ENCODE measurements around the gene C2orf92.
"Not testable (repeated sequence)": the region's sequence is repeated elsewhere in the genome, so short reads cannot be mapped to it uniquely, and the experiment has no call there.

C2orf92 gene

GRCh38 chr2:97660044-97660774 lies 9.3 kb upstream of the C2orf92 start:
- DNase-seq = no peak

- DNase-seq = no peak
These were observed 8.6 kb upstream of the C2orf92 start for GRCh38 chr2:97660775-97661389.

GRCh38 chr2:97661927-97662326 lies 7.6 kb upstream of the C2orf92 start:
- no peak for DNase-seq

DNA sequence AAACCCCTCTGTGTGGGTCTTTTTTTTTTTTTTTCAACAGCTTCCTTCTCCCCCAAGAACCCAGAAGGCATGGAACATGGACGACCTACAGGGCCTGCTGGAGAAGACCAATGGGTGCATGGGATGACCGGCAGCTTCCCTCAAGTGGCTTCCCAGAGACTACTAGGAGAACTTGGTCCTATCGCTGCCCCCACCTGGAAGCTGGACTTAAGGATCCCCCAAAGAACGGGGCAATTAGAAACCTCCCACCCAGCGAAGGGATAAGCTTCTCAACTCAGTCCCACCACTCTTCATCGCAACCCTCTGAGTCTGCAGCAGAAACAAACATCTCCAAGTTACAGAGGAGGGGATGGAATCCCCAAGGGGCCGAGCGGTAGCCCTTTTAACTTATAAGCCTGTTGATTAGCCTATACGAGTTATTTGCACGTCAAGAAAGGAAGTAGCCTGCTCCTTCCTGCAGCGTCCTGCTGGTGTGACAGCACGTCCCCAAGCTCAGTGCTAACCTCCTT lies 7.1 kb upstream of the C2orf92 start:
- DNase-seq = no peak

DNA sequence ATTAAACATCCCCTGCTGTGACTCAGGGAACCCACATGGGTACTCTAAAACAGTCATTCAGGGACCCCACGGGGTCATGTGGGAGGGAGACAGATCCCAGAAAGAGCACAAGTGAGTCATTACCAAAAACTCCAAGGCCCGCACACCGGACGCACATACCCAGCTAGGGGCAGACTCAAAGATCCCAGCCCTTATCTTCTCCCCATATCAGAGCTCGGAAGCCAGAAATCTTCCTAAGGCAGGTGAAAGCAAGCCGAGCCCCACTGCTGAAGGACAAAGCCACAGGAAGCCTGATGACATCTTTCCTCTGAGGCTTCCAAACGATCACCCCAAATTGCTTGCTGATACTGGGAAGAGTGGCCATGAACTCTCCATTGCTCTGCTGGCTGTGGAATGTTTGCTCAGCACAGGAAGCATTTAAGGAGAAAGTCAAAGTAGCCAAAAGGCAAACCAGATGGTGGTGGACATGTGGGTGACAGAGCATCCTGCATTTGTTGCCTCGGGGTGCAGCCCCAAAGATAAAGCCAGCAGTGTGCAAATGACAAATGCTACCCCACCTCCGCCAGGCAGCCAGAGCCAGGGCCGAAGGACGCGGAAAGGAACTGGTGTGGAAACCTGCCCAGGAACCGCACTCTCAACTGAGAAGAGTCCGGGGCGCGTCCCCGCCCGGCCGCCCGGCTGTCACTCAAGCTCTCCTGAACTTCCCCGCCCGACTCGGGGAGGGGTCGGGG lies 6.5 kb upstream of the C2orf92 start:
- no peak for DNase-seq

GRCh38 chr2:97663626-97663961 lies 5.9 kb upstream of the C2orf92 start:
- peak; percentile 56 for DNase-seq

- DNase-seq = peak; percentile 98
These were observed 5.4 kb upstream of the C2orf92 start, which contains the start of gene ACTR1B for GRCh38 chr2:97663962-97664635. TSS of gene ACTR1B (minus strand) at chr2:97664044. CDS start at chr2:97663890, 154 bp downstream.

GRCh38 chr2:97664636-97664970 lies 4.9 kb upstream of the C2orf92 start:
- DNase-seq = no peak

GRCh38 chr2:97670471-97670870 lies 958 bp downstream of the C2orf92 start:
- no peak for DNase-seq

GRCh38 chr2:97671526-97671925 lies 2.0 kb downstream of the C2orf92 start:
- DNase-seq = no peak

- not testable (repeated sequence) for DNase-seq
These were observed 3.2 kb downstream of the C2orf92 start for GRCh38 chr2:97672606-97673140.

GRCh38 chr2:97673182-97673914 lies 3.8 kb downstream of the C2orf92 start:
- no peak for DNase-seq

DNA sequence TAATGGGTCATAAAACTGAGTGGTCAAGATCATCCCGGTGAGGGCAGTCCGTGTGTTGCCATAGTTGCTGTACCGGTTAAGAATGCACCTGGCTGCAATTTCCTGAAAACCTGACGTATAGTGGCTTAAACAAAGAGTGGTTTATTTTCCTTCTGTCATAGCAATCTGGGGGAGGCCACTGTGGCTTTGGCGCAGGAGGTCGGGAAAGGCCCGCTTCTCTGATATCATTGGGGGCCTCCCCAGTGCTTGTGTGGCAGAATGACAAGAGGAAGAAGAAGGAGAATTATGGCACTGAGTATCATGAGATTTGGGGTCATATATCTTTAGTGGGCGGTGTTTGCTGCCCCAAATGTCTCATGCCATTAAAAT lies 4.4 kb downstream of the C2orf92 start:
- DNase-seq = no peak

DNA sequence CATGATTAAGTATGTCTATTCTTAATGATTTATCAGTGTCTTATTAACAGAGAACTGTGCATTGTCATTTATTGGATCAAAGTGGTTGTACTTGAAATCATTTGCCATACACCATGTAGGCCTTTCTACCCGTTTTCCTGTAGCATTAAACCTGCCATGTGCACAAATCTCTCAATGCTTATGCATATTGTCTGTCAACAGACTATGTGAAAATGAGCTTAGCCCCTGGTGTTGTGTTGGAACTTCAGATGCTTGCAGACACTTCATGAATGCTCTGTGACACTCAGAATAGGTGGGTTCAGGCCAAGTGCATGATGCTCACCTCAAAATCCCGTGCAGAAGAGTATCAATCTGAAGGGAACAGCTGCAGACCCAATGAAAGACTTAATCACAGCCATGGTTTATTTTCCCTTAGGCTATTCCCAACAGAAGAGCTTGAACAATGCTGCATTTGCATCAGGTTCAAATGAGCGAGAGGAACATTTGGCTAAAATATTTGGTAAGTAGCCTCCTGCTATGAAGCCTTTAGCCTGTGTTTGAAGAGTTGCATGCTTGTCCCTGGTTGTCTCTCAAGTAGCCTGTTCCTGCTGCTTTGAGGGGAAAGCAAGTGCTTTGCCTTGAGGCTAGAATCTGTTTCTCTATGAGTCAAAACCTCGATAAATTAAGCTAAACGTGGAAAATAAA lies 6.1 kb downstream of the C2orf92 start:
- DNase-seq = no peak

DNA sequence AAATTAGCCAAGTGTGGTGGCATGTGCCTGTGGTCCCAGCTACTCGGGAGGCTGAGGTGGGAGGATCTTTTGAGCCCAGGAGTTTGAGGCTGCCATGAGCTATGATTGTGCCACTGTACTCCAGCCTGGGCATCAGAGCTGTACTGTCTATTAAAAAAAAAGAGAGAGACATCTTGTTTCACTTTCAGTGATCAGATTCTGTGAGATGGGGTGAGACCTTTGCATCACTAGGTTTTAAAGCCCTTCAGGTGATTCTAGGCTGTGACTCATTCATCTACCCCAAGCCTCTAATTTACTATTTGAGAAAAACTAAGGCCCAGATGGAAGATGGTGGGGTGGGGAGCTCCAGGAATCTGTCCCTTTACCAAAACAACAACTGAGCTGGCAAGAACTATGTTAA lies 7.1 kb downstream of the C2orf92 start:
- no peak for DNase-seq

DNA sequence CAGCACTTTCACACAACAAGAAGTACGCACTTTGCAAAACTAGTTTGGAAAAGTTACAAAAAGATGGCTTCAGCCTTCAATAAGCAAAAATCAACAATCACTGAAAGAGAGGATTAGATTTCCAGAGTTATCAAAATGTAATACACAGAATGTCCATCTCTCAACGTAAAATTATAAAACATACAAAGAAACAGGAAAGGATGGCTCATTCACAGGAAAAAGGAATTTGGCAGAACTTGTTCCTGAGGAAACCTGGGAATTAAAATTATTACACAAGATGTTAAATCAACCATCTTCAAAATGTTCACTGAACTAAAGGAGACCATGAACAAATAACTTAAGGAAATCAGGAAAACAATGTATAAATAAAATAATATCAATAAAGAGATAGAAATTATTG lies 8.0 kb downstream of the C2orf92 start:
- DNase-seq = no peak

GRCh38 chr2:97678298-97678697 lies 8.8 kb downstream of the C2orf92 start:
- DNase-seq = no peak

- DNase-seq = not testable (repeated sequence)
These were observed 17.7 kb downstream of the C2orf92 start for GRCh38 chr2:97687235-97687634.

GRCh38 chr2:97688062-97688827 lies 18.7 kb downstream of the C2orf92 start:
- no peak for DNase-seq

GRCh38 chr2:97691166-97691565 lies 21.7 kb downstream of the C2orf92 start:
- DNase-seq = no peak

- no peak for DNase-seq
These were observed 24.0 kb downstream of the C2orf92 start for GRCh38 chr2:97693476-97693875.

Measured in NCI-H2171 (cell line).